ENCODE measurements around the gene ZBED5. TPM values are rescaled to one million over a fixed set of nuclear protein-coding genes. Genes with fewer than 3 reads are reported as not detected.
"Not testable (repeated sequence)": the region's sequence is repeated elsewhere in the genome, so short reads cannot be mapped to it uniquely, and the experiment has no call there.

Gene ZBED5
- total and polyA plus RNA-seq, 4 donors = 5.4 to 10.7 (median 10.1) TPM

- TF ChIP-seq SP1 (IDR thresholded peaks at IDR 0.05) = no peak
- TF ChIP-seq YY1 (IDR thresholded peaks at IDR 0.05) = no peak
- no peak for TF ChIP-seq RAD21 (IDR thresholded peaks at IDR 0.05)
- TF ChIP-seq HNF4G (IDR thresholded peaks at IDR 0.05) = no peak
- no peak for TF ChIP-seq ATF3 (IDR thresholded peaks at IDR 0.05)
Measured at GRCh38 chr11:10885703-10886363, 28.0 kb upstream of the ZBED5 start (continued).

GRCh38 chr11:10884292-10884691 is 26.4 kb upstream of the ZBED5 start:
- not testable (repeated sequence) for H3K36me3 ChIP-seq (ENCODE audit: control insufficient read depth in 4 of 4, insufficient read depth in 3 of 4, low read depth in 1 of 4, low read length in 3 of 4); H3K4me3 ChIP-seq (ENCODE audit: low read depth in 1 of 3, low read length in 3 of 3); H3K27me3 ChIP-seq (ENCODE audit: control insufficient read depth in 4 of 4, insufficient read depth in 4 of 4, low read length in 3 of 4); H3K9me3 ChIP-seq (ENCODE audit: control insufficient read depth in 4 of 4, low read length in 3 of 4); H3K27ac ChIP-seq (ENCODE audit: low read depth in 1 of 2, low read length in 2 of 2); H3K9ac ChIP-seq (ENCODE audit: low read depth in 1 of 2, low read length in 2 of 2); DNase-seq (ENCODE audit: low spot score); H3K4me1 ChIP-seq (ENCODE audit: control insufficient read depth in 4 of 4, insufficient read depth in 4 of 4, low read length in 3 of 4)
- 90% methylated on average over 4 of the region's 4 CpGs for WGBS

DNA sequence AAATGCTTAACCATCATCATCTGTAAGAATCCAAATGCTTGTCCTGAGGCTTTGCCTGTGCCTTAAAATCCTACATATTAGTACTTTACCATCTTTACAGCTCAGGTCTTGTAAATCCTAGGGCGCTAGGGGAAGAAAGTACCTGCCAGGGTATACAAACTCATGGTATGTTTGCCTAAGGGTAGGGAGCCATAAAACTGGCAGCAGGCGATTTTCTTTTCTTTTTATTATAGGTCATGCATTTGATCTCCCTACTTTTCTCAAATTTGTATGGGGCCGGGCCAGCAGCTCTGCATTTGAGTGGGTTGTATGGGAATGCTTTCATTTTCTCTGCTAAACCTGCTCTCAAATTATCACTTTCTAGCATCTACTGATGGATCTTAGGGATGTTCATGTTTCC is 24.0 kb upstream of the ZBED5 start:
- H3K27ac ChIP-seq (ENCODE audit: low read depth in 1 of 2, low read length in 2 of 2) = no peak overlapping the region
- no peak overlapping the region for H3K9ac ChIP-seq (ENCODE audit: low read depth in 1 of 2, low read length in 2 of 2)
- no peak for DNase-seq (ENCODE audit: low spot score)
- 87% methylated on average over 3 of the region's 3 CpGs for WGBS
- H3K4me3 ChIP-seq (ENCODE audit: low read depth in 1 of 3, low read length in 3 of 3) = no peak overlapping the region
- H3K36me3 ChIP-seq (ENCODE audit: control insufficient read depth in 4 of 4, insufficient read depth in 3 of 4, low read depth in 1 of 4, low read length in 3 of 4) = peaks cover 0 to 3% (median 0%) of the 10 kb centered on the region in 4 donors
- no peaks in the 10 kb centered on the region for H3K9me3 ChIP-seq (ENCODE audit: control insufficient read depth in 4 of 4, low read length in 3 of 4)
- no peaks in the 10 kb centered on the region for H3K27me3 ChIP-seq (ENCODE audit: control insufficient read depth in 4 of 4, insufficient read depth in 4 of 4, low read length in 3 of 4)
- H3K4me1 ChIP-seq (ENCODE audit: control insufficient read depth in 4 of 4, insufficient read depth in 4 of 4, low read length in 3 of 4) = peaks cover 0 to 2% (median 0%) of the 10 kb centered on the region in 4 donors
- no peak for TF ChIP-seq GABPA (IDR thresholded peaks at IDR 0.05 in 1 of 2, conservative IDR thresholded peaks at IDR 0.05 in 1 of 2)
- no peak for TF ChIP-seq FOXA2 (IDR thresholded peaks at IDR 0.05)
- no peak for TF ChIP-seq REST (IDR thresholded peaks at IDR 0.05)
- no peak for TF ChIP-seq TAF1 (conservative IDR thresholded peaks at IDR 0.05)
- no peak for TF ChIP-seq MAX (IDR thresholded peaks at IDR 0.05)
- TF ChIP-seq CTCF (IDR thresholded peaks at IDR 0.05; ENCODE audit: low read depth, low read length, missing input control) = no peak
- TF ChIP-seq, protein P1, sequence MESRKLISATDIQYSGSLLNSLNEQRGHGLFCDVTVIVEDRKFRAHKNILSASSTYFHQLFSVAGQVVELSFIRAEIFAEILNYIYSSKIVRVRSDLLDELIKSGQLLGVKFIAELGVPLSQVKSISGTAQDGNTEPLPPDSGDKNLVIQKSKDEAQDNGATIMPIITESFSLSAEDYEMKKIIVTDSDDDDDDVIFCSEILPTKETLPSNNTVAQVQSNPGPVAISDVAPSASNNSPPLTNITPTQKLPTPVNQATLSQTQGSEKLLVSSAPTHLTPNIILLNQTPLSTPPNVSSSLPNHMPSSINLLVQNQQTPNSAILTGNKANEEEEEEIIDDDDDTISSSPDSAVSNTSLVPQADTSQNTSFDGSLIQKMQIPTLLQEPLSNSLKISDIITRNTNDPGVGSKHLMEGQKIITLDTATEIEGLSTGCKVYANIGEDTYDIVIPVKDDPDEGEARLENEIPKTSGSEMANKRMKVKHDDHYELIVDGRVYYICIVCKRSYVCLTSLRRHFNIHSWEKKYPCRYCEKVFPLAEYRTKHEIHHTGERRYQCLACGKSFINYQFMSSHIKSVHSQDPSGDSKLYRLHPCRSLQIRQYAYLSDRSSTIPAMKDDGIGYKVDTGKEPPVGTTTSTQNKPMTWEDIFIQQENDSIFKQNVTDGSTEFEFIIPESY (IDR thresholded peaks at IDR 0.05) = no peak
- TF ChIP-seq ATF3 (IDR thresholded peaks at IDR 0.05) = no peak
